IMR-90 (cell line): Measurements from ENCODE around the gene PTPN4. TPM values are rescaled to one million over a fixed set of nuclear protein-coding genes. Genes with fewer than 3 reads are reported as not detected.

Source experiments
- ATAC-seq: fragments of 200-7000 bp; cut with Tn5 transposase; 2 replicates; pipeline ENCODE4 v1.9.1; 2020; ENCODE audit warnings: low read depth, mild to moderate bottlenecking, moderate library complexity
- BruUV-seq: library from RNA; stranded (reverse); fragments of 400-500 nt; replicated peaks from 2 replicates; lab custom pipeline; 2021; lab: Mats Ljungman, UMichigan
- CTCF ChIA-PET: fragments of 300-600 bp; formaldehyde crosslinking; extraction: SDS; loops from one replicate; lab custom pipeline; 2021; ENCODE audit warnings: antibody characterized with exemption; lab: Yijun Ruan, JAX
- POLR2A ChIA-PET: fragments of 300-600 bp; sonication (Branson Sonifier 250); formaldehyde crosslinking; loops from one replicate; lab custom pipeline; 2022; ENCODE audit warnings: antibody characterized with exemption; ENCODE audit not compliant: unreplicated experiment; lab: Charles Lee
- DNase-seq: peaks from one replicate; pipeline ENCODE4 v3.0.0; 2013
- H2AFZ ChIP-seq: replicated peaks from 2 replicates; pipeline ENCODE3; 2013; ENCODE audit warnings: low read length, mild to moderate bottlenecking; ENCODE audit not compliant: poor library complexity
- H2AK5ac ChIP-seq: 2 replicates; pipeline ENCODE4 v1.6.1; 2013; ENCODE audit warnings: low read depth, low read length, inconsistent platforms
- H2AK9ac ChIP-seq: replicated peaks from 2 replicates; pipeline ENCODE3; 2013; ENCODE audit warnings: mild to moderate bottlenecking, low read depth, low read length, moderate library complexity; ENCODE audit not compliant: poor library complexity
- H2BK120ac ChIP-seq: 2 replicates; pipeline ENCODE4 v1.6.1; 2013; ENCODE audit warnings: low read depth, low read length, inconsistent platforms
- H2BK15ac ChIP-seq: 3 replicates; pipeline ENCODE4 v1.6.1; 2013; ENCODE audit warnings: low read depth, low read length, inconsistent platforms
- H2BK20ac ChIP-seq: 2 replicates; pipeline ENCODE4 v1.6.1; 2013; ENCODE audit warnings: low read depth, mild to moderate bottlenecking, inconsistent platforms, low read length, moderate library complexity
- H2BK5ac ChIP-seq: 2 replicates; pipeline ENCODE4 v1.6.1; 2013; ENCODE audit warnings: mild to moderate bottlenecking, low read depth, low read length, inconsistent platforms; ENCODE audit not compliant: poor library complexity, severe bottlenecking
- H3K14ac ChIP-seq: replicated peaks from 2 replicates; pipeline ENCODE4 v1.6.1; 2013; ENCODE audit warnings: low read depth, low read length, inconsistent platforms
- H3K18ac ChIP-seq: 2 replicates; pipeline ENCODE4 v1.6.1; 2013; ENCODE audit warnings: low read depth, low read length, control low read depth
- H3K23ac ChIP-seq: 2 replicates; pipeline ENCODE4 v1.6.1; 2013; ENCODE audit warnings: low read depth, low read length, inconsistent platforms
- H3K27ac ChIP-seq: 2 replicates; pipeline ENCODE4 v1.5.1; 2013; ENCODE audit warnings: mild to moderate bottlenecking, control low read depth, low read length; ENCODE audit not compliant: insufficient read depth
- H3K27me3 ChIP-seq: 2 replicates; pipeline ENCODE4 v1.6.1; 2013; ENCODE audit warnings: low read length; ENCODE audit not compliant: control insufficient read depth, insufficient read depth
- H3K36me3 ChIP-seq: 2 replicates; pipeline ENCODE4 v1.6.1; 2013; ENCODE audit warnings: low read length, mixed read lengths; ENCODE audit not compliant: control insufficient read depth, insufficient read depth
- H3K4ac ChIP-seq: 2 replicates; pipeline ENCODE4 v1.6.1; 2013; ENCODE audit warnings: low read depth, low read length, inconsistent platforms
- H3K4me1 ChIP-seq: 2 replicates; pipeline ENCODE4 v1.6.1; 2013; ENCODE audit warnings: low read length, mixed read lengths; ENCODE audit not compliant: control insufficient read depth, insufficient read depth
- H3K4me2 ChIP-seq: 2 replicates; pipeline ENCODE4 v1.6.1; 2013; ENCODE audit warnings: low read depth, mild to moderate bottlenecking, control low read depth, low read length, moderate library complexity
- H3K4me3 ChIP-seq: 2 replicates; pipeline ENCODE4 v1.5.1; 2013; ENCODE audit warnings: low read depth, mild to moderate bottlenecking, control low read depth, low read length, moderate library complexity; ENCODE audit not compliant: insufficient read depth
- H3K56ac ChIP-seq: 2 replicates; pipeline ENCODE4 v1.6.1; 2013; ENCODE audit warnings: low read length, inconsistent platforms; ENCODE audit not compliant: insufficient read depth; ENCODE audit errors: extremely low read depth
- H3K79me1 ChIP-seq, 2 experiments: 2 replicates each; pipeline ENCODE4 v1.6.1; 2013; ENCODE audit warnings: low read length in 2 of 2, inconsistent platforms in 1 of 2, low read depth in 1 of 2
- H3K9ac ChIP-seq: 2 replicates; pipeline ENCODE4 v1.6.1; 2013; ENCODE audit warnings: low read depth, low read length, control low read depth
- H3K9me1 ChIP-seq: 2 replicates; pipeline ENCODE4 v1.6.1; 2013; ENCODE audit warnings: low read length, inconsistent platforms; ENCODE audit not compliant: insufficient read depth
- H3K9me3 ChIP-seq: 2 replicates; pipeline ENCODE4 v1.6.1; 2013; ENCODE audit warnings: low read length; ENCODE audit not compliant: control insufficient read depth, insufficient read depth
- H4K20me1 ChIP-seq: 2 replicates; pipeline ENCODE4 v1.6.1; 2013; ENCODE audit warnings: low read length, inconsistent platforms; ENCODE audit not compliant: insufficient read depth
- H4K5ac ChIP-seq: 2 replicates; pipeline ENCODE4 v1.6.1; 2013; ENCODE audit warnings: mild to moderate bottlenecking, low read depth, low read length, control low read depth
- H4K8ac ChIP-seq, 2 experiments: 2 replicates each; pipeline ENCODE4 v1.6.1; 2013; ENCODE audit warnings: low read depth in 2 of 2, low read length in 2 of 2, control low read depth in 1 of 2, inconsistent platforms in 1 of 2
- H4K91ac ChIP-seq: 2 replicates; pipeline ENCODE4 v1.6.1; 2013; ENCODE audit warnings: low read depth, low read length, inconsistent platforms; ENCODE audit not compliant: insufficient read depth
- BHLHE40 ChIP-seq: fragments of 150-350 bp; IDR thresholded peaks from 2 replicates; pipeline ENCODE4 v1.6.1; 2016; ENCODE audit warnings: mild to moderate bottlenecking, low read depth, low read length
- CEBPB ChIP-seq: IDR thresholded peaks from 2 replicates; pipeline ENCODE4 v1.6.1; 2012; ENCODE audit warnings: low read depth, low read length, improper control_type of control experiment
- CHD1 ChIP-seq: IDR thresholded peaks from 2 replicates; pipeline ENCODE4 v1.6.1; 2012; ENCODE audit warnings: low read depth, low read length, improper control_type of control experiment
- CTCF ChIP-seq: conservative IDR thresholded peaks from 2 replicates; pipeline ENCODE4 v1.5.1; 2012; ENCODE audit warnings: mild to moderate bottlenecking, low read depth, low read length, improper control_type of control experiment
- ELK1 ChIP-seq: fragments of 150-350 bp; IDR thresholded peaks from 2 replicates; pipeline ENCODE4 v1.6.1; 2016; ENCODE audit warnings: low read depth, mild to moderate bottlenecking, low read length, moderate library complexity, borderline replicate concordance
- FOS ChIP-seq: fragments of 150-350 bp; IDR thresholded peaks from 2 replicates; pipeline ENCODE4 v1.6.1; 2016; ENCODE audit warnings: low read depth, low read length
- MAFK ChIP-seq: IDR thresholded peaks from 2 replicates; pipeline ENCODE4 v1.6.1; 2012; ENCODE audit warnings: low read depth, low read length, improper control_type of control experiment
- MAZ ChIP-seq: IDR thresholded peaks from 2 replicates; pipeline ENCODE4 v1.6.1; 2012; ENCODE audit warnings: low read depth, mild to moderate bottlenecking, low read length, improper control_type of control experiment, moderate library complexity, borderline replicate concordance
- NFE2L2 ChIP-seq: fragments of 150-350 bp; IDR thresholded peaks from 2 replicates; pipeline ENCODE4 v1.6.1; 2016; ENCODE audit warnings: low read depth, mild to moderate bottlenecking, low read length
- POLR2A ChIP-seq: IDR thresholded peaks from 2 replicates; pipeline ENCODE4 v1.6.1; 2012; ENCODE audit warnings: mild to moderate bottlenecking, low read depth, low read length
- RAD21 ChIP-seq: IDR thresholded peaks from 2 replicates; pipeline ENCODE4 v1.6.1; 2012; ENCODE audit warnings: low read length, improper control_type of control experiment
- RCOR1 ChIP-seq: IDR thresholded peaks from 2 replicates; pipeline ENCODE4 v1.6.1; 2012; ENCODE audit warnings: mild to moderate bottlenecking, low read length, improper control_type of control experiment; ENCODE audit not compliant: insufficient replicate concordance
- RFX5 ChIP-seq: IDR thresholded peaks from 2 replicates; pipeline ENCODE4 v1.8.0; 2012; ENCODE audit warnings: low read depth, mild to moderate bottlenecking, low read length, moderate library complexity
- SMC3 ChIP-seq: fragments of 150-350 bp; IDR thresholded peaks from 2 replicates; pipeline ENCODE4 v1.6.1; 2016; ENCODE audit warnings: low read depth, mild to moderate bottlenecking, antibody characterized with exemption, low read length, moderate library complexity
- USF2 ChIP-seq: fragments of 150-350 bp; IDR thresholded peaks from 2 replicates; pipeline ENCODE4 v1.6.1; 2017; ENCODE audit warnings: mild to moderate bottlenecking, antibody characterized with exemption, low read length, low read depth
- WGBS, 2 experiments: methylation state at CpG; one replicate each; pipeline versions ENCODE4 v1.1.5 to v1.1.7; 2013; ENCODE audit warnings: missing lambda C conversion rate in 2 of 2; ENCODE audit not compliant: insufficient read length in 1 of 2; ENCODE audit errors: extremely low coverage in 2 of 2; 5-methylcytosine and 5-hydroxymethylcytosine counted together
- dilution Hi-C: fragments of 300-500 bp; cut with HindIII; formaldehyde crosslinking; loops from one replicate; pipeline ENCODE4 v1.14.3; 2018; ENCODE audit warnings: low sequenced_read_pairs; ENCODE audit not compliant: unreplicated experiment
- in situ Hi-C: fragments of 300-500 bp; cut with MboI; formaldehyde crosslinking; loops from 3 replicates; pipeline ENCODE4 v1.14.3; 2019; ENCODE audit warnings: low sequenced_read_pairs, inconsistent platforms, mixed read lengths
- intact Hi-C: fragments of 100-400 bp; cut with micrococcal nuclease; formaldehyde crosslinking; loops from 2 replicates; pipeline ENCODE4 v1.10.0; 2022
- polyA plus RNA-seq, 3 experiments: library from polyadenylated mRNA; depleted of rRNA; stranded (reverse); fragments of >200 nt; gene quantifications; 2 replicates each; pipeline ENCODE4 v1.2.3, GENCODE V29; 2012; ENCODE audit warnings: low replicate concordance in 1 of 3
- total RNA-seq: library from RNA; depleted of rRNA; stranded (reverse); fragments of >200 nt; gene quantifications from 2 replicates; pipeline ENCODE4 v1.2.3, GENCODE V29; 2012

The PTPN4 gene
- total and polyA plus RNA-seq, 2 of the 4 experiments (the other 2 are of a cell fraction) = 2.9 to 19.2 TPM

GRCh38 chr2:119760956-119761275 is 1.2 kb downstream of the PTPN4 start:
- Histone ChIP-seq H3K56ac (no peak overlapping the region), H2AFZ (no peak overlapping the region), H2BK120ac (no peak overlapping the region), H2AK9ac (no peak overlapping the region), H3K14ac (no peak overlapping the region), H3K4me2 (peak overlapping the region; percentile 100), H3K18ac (no peak overlapping the region), H3K36me3 (no peaks in the 10 kb centered on the region), H2BK5ac (no peak overlapping the region), H2BK20ac (no peak overlapping the region), H3K4me3 (peak overlapping the region; percentile 80), H3K27ac (no peak overlapping the region), H4K8ac (no peak overlapping the region; a peak in 1 of 4 replicates), H2BK15ac (no peak overlapping the region), H3K9me1 (no peaks in the 10 kb centered on the region), H3K27me3 (no peaks in the 10 kb centered on the region), H4K20me1 (no peaks in the 10 kb centered on the region), H3K4ac (no peak overlapping the region), H3K9ac (peak overlapping the region; percentile 46; the same call in 1 of the 2 replicates), H2AK5ac (no peak overlapping the region), H4K91ac (no peak overlapping the region), H3K9me3 (no peaks in the 10 kb centered on the region), H4K5ac (no peak overlapping the region), H3K23ac (no peak overlapping the region), H3K79me1 (peaks cover 2 to 16% of the 10 kb centered on the region in 2 experiments; a peak in 3 of 4 replicates), H3K4me1 (no peaks in the 10 kb centered on the region)
- intact Hi-C loops (loop anchor here (1.0 to 5.0 kb wide), 2 partner anchors 41 to 252 kb away; partner anchors contain the start of gene EPB41L5), dilution Hi-C loops (no loop called here), in situ Hi-C loops (no loop called here)
- WGBS, 2 experiments = 0% methylated on average over 1 of the region's 4 CpGs; no CpG with 5 or more reads in 1 of the 2 experiments
- CTCF ChIA-PET = interaction anchor here (0.6 kb wide), 1 partner anchor 311 kb away, joined by 3 read pairs; no protein-coding TSS in a partner anchor
- ATAC-seq (no peak), DNase-seq (peak; percentile 44)
- BruUV-seq = no TSS peak
- POLR2A ChIA-PET = no interaction called here
- no peak for TF ChIP-seq CTCF
- no peak for TF ChIP-seq USF2
- no peak for TF ChIP-seq NFE2L2
- no peak for TF ChIP-seq BHLHE40
- no peak for TF ChIP-seq MAFK
- no peak for TF ChIP-seq RAD21
- TF ChIP-seq ELK1 = no peak
- no peak for TF ChIP-seq RCOR1
- no peak for TF ChIP-seq RFX5
- TF ChIP-seq FOS = no peak
- no peak for TF ChIP-seq POLR2A
- no peak for TF ChIP-seq MAZ
- no peak for TF ChIP-seq CHD1
- no peak for TF ChIP-seq CEBPB
- no peak for TF ChIP-seq SMC3
